Measurements from ENCODE around the gene TNFAIP8L1.
"Not testable (repeated sequence)": the region's sequence is repeated elsewhere in the genome, so short reads cannot be mapped to it uniquely, and the experiment has no call there.

Gene TNFAIP8L1

GRCh38 chr19:4675346-4675745, 36.0 kb downstream of the TNFAIP8L1 start:
- in situ Hi-C loops (cut with MboI; ENCODE audit: low sequenced_read_pairs), result no loop called here

GRCh38 chr19:4676955-4677731, 37.8 kb downstream of the TNFAIP8L1 start:
- in situ Hi-C loops (cut with MboI; ENCODE audit: low sequenced_read_pairs), result no loop called here

GRCh38 chr19:4678881-4679790, 39.8 kb downstream of the TNFAIP8L1 start:
- in situ Hi-C loops (cut with MboI; ENCODE audit: low sequenced_read_pairs), result no loop called here

- in situ Hi-C loops (cut with MboI; ENCODE audit: low sequenced_read_pairs), result not testable (repeated sequence)
Observed at GRCh38 chr19:4680021-4680420, 40.7 kb downstream of the TNFAIP8L1 start.

- in situ Hi-C loops (cut with MboI; ENCODE audit: low sequenced_read_pairs), result no loop called here
Observed at GRCh38 chr19:4682417-4683200, 43.3 kb downstream of the TNFAIP8L1 start.

- in situ Hi-C loops (cut with MboI; ENCODE audit: low sequenced_read_pairs), result no loop called here
Observed at GRCh38 chr19:4684312-4685095, 45.2 kb downstream of the TNFAIP8L1 start.

- in situ Hi-C loops (cut with MboI; ENCODE audit: low sequenced_read_pairs), result no loop called here
Observed at GRCh38 chr19:4686700-4687099, 47.4 kb downstream of the TNFAIP8L1 start.

- in situ Hi-C loops (cut with MboI; ENCODE audit: low sequenced_read_pairs), result no loop called here
Observed at GRCh38 chr19:4687396-4687795, 48.1 kb downstream of the TNFAIP8L1 start.

- in situ Hi-C loops (cut with MboI; ENCODE audit: low sequenced_read_pairs), result no loop called here
Observed at GRCh38 chr19:4688587-4688986, 49.3 kb downstream of the TNFAIP8L1 start.

- in situ Hi-C loops (cut with MboI; ENCODE audit: low sequenced_read_pairs), result no loop called here
Observed at GRCh38 chr19:4689403-4689802, 50.1 kb downstream of the TNFAIP8L1 start.

GRCh38 chr19:4690361-4690760, 51.0 kb downstream of the TNFAIP8L1 start:
- in situ Hi-C loops (cut with MboI; ENCODE audit: low sequenced_read_pairs), result no loop called here

- in situ Hi-C loops (cut with MboI; ENCODE audit: low sequenced_read_pairs), result no loop called here
Observed at GRCh38 chr19:4691373-4691772, 52.1 kb downstream of the TNFAIP8L1 start.

- in situ Hi-C loops (cut with MboI; ENCODE audit: low sequenced_read_pairs), result no loop called here
Observed at GRCh38 chr19:4692251-4693077, 53.1 kb downstream of the TNFAIP8L1 start.

GRCh38 chr19:4693078-4693350, 53.7 kb downstream of the TNFAIP8L1 start:
- in situ Hi-C loops (cut with MboI; ENCODE audit: low sequenced_read_pairs), result no loop called here

GRCh38 chr19:4693471-4694121, 54.3 kb downstream of the TNFAIP8L1 start:
- in situ Hi-C loops (cut with MboI; ENCODE audit: low sequenced_read_pairs), result no loop called here

- in situ Hi-C loops (cut with MboI; ENCODE audit: low sequenced_read_pairs), result no loop called here
Observed at GRCh38 chr19:4694211-4694987, 55.1 kb downstream of the TNFAIP8L1 start.

- in situ Hi-C loops (cut with MboI; ENCODE audit: low sequenced_read_pairs), result no loop called here
Observed at GRCh38 chr19:4695224-4695731, 56.0 kb downstream of the TNFAIP8L1 start.

- in situ Hi-C loops (cut with MboI; ENCODE audit: low sequenced_read_pairs), result no loop called here
Observed at GRCh38 chr19:4697304-4697703, 58.0 kb downstream of the TNFAIP8L1 start.
